ENCODE data around the gene CLASRP. TPM values are rescaled to one million over a fixed set of nuclear protein-coding genes. Genes with fewer than 3 reads are reported as not detected.

The CLASRP gene
- total RNA-seq, 1 donor from 2014 or later = 105 TPM

DNA sequence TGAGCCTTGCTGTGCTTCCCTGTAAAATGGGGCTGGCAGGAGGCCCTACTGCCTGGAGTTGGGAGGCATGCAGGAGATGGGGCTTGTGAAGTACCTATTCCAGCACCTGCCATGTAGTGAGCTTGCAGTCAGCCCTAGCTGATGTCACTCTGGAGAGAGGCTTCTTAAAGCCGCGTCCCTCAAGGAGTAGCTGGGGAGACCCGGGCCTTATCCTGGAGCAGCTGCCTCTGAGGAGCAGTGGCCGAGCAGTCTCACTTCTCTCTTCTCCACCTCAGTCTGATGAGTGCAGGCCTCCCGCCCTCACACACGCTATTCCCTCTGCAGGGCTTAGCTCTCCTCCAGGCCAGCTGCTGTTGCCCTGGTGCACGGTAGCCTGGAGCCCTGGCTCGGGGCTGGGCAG lies 18.0 kb downstream of the CLASRP start:
- no peak for DNase-seq (ENCODE audit: low spot score)
- intact Hi-C loops (cut with micrococcal nuclease) = no loop called here
- Mint-ChIP-seq H3K4me1 (ENCODE audit: low read depth) (peaks cover 2% of the 10 kb centered on the region), H3K27ac (no peak overlapping the region), H3K9me3 (no peaks in the 10 kb centered on the region), H3K4me3 (ENCODE audit: low read depth) (no peak overlapping the region), H3K36me3 (ENCODE audit: low read depth) (peaks cover 72% of the 10 kb centered on the region), H3K27me3 (ENCODE audit: low read depth) (no peaks in the 10 kb centered on the region)

DNA sequence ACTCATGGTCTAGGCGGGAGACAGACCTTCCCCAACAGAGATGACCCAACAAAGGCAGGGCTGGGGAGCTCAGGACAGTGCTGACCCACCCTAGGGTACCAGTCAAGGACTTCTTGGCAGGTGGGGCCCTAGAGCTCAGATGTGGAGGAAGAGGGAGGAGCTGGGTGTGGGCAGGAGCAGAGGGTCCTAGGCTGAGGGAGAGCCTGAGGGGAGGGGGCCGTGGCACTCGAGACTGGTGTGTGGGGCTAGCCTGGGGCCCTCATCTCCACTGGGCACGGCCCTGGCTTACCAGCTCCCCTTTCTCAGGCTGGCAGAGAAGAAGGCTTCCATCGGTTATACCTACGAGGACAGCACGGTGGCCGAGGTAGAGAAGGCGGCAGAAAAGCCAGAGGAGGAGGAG lies 18.6 kb downstream of the CLASRP start:
- H3K27ac Mint-ChIP-seq = no peak overlapping the region
- H3K36me3 Mint-ChIP-seq (ENCODE audit: low read depth) = peaks cover 69% of the 10 kb centered on the region
- no peaks in the 10 kb centered on the region for H3K9me3 Mint-ChIP-seq
- peaks cover 2% of the 10 kb centered on the region for H3K4me1 Mint-ChIP-seq (ENCODE audit: low read depth)
- intact Hi-C loops (cut with micrococcal nuclease) = no loop called here
- H3K4me3 Mint-ChIP-seq (ENCODE audit: low read depth) = no peak overlapping the region
- no peak for DNase-seq (ENCODE audit: low spot score)
- no peaks in the 10 kb centered on the region for H3K27me3 Mint-ChIP-seq (ENCODE audit: low read depth)

DNA sequence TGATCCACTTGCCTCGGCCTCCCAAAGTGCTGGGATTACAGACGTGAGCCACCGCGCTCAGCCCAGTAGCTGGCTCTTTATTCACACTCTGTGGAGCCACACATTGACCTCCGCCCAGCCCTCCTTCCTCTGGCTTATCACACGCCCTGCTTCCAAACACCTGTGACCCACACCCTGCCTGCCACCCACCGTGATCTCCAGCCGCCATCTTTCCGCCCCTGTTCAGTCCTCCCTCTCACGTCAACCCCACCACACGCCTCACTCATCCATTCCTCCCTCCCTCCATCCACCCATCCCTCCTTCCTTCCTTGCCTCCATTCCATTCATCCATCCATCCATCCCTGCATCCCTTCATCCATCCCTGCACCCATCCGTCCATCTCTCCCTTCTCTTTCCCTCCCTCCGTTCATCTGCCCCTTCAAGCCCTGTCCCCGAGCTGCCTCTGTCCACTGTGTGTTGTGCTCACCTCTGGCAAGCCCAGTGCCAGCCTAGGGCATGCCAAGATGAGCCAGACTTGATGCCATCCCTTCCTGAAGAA lies 19.8 kb downstream of the CLASRP start:
- Mint-ChIP-seq H3K27ac (no peak overlapping the region), H3K4me1 (ENCODE audit: low read depth) (peaks cover 2% of the 10 kb centered on the region), H3K36me3 (ENCODE audit: low read depth) (peaks cover 72% of the 10 kb centered on the region), H3K9me3 (no peaks in the 10 kb centered on the region), H3K27me3 (ENCODE audit: low read depth) (no peaks in the 10 kb centered on the region), H3K4me3 (ENCODE audit: low read depth) (no peak overlapping the region)
- no peak for DNase-seq (ENCODE audit: low spot score)
- intact Hi-C loops (cut with micrococcal nuclease) = loop anchor here (1.0 kb wide), 1 partner anchor 69 kb away; no protein-coding TSS in a partner anchor

DNA sequence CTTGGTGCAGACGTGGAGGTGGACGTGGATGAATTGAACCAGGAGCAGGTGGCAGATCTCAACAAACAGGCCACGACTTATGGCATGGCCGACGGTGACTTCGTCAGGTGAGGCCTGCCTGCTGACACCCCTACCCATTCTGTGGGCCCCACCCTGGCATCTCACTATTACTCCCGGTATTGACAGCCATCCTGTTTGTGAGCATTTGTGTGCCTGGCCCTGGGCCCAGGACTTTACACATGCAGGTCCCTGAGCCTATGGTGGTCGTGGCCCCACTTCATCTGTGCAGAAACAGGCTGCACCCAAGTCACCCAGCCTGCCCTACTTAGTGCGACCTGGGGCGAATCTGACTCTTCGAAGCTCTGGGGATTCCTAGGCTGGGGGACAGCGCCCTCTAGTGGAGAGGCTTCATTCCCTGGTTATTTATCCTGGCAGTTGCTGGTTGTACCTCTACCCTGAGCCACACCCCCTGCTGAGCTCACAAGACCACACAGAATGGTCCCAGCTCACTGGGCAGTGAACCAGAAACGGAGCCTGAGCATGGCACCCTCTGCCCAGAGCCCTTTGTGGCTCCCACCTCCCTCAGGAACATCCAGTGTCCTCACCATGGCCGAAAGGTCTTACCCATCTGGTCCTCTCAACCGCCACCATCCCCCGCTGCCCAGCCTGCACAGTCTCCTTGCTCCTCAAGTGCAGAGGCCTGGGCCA lies 20.6 kb downstream of the CLASRP start:
- Mint-ChIP-seq H3K4me3 (ENCODE audit: low read depth) (no peak overlapping the region), H3K4me1 (ENCODE audit: low read depth) (peaks cover 2% of the 10 kb centered on the region), H3K27me3 (ENCODE audit: low read depth) (no peaks in the 10 kb centered on the region), H3K36me3 (ENCODE audit: low read depth) (peaks cover 70% of the 10 kb centered on the region), H3K9me3 (no peaks in the 10 kb centered on the region), H3K27ac (peak overlapping the region; percentile 59)
- peak; percentile 70 for DNase-seq (ENCODE audit: low spot score)
- intact Hi-C loops (cut with micrococcal nuclease) = loop anchor here (1.0 kb wide), 1 partner anchor 70 kb away; no protein-coding TSS in a partner anchor

DNA sequence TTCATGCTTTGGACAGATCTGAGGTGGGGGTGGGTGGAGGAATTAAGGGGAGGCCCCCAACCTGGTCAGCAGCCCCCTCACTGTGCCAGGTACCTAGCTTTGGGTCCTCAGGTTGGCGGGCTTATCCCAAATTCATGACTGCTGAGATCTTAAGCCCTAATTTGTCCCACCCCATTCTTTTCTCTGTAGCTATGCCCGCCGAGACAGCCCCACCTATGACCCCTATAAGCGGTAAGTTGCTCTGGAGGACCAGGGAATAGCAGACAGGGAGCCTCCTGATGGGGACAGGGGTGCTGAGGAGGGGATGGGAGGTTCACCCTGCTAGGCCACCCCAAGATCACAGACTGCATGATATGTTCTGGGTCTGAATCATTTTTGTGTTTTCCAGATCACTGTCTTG lies 23.1 kb downstream of the CLASRP start:
- no peak for DNase-seq (ENCODE audit: low spot score)
- Mint-ChIP-seq H3K4me1 (ENCODE audit: low read depth) (peaks cover 2% of the 10 kb centered on the region), H3K9me3 (no peaks in the 10 kb centered on the region), H3K27ac (no peak overlapping the region), H3K4me3 (ENCODE audit: low read depth) (no peak overlapping the region), H3K27me3 (ENCODE audit: low read depth) (no peaks in the 10 kb centered on the region), H3K36me3 (ENCODE audit: low read depth) (peaks cover 68% of the 10 kb centered on the region)
- intact Hi-C loops (cut with micrococcal nuclease) = no loop called here

DNA sequence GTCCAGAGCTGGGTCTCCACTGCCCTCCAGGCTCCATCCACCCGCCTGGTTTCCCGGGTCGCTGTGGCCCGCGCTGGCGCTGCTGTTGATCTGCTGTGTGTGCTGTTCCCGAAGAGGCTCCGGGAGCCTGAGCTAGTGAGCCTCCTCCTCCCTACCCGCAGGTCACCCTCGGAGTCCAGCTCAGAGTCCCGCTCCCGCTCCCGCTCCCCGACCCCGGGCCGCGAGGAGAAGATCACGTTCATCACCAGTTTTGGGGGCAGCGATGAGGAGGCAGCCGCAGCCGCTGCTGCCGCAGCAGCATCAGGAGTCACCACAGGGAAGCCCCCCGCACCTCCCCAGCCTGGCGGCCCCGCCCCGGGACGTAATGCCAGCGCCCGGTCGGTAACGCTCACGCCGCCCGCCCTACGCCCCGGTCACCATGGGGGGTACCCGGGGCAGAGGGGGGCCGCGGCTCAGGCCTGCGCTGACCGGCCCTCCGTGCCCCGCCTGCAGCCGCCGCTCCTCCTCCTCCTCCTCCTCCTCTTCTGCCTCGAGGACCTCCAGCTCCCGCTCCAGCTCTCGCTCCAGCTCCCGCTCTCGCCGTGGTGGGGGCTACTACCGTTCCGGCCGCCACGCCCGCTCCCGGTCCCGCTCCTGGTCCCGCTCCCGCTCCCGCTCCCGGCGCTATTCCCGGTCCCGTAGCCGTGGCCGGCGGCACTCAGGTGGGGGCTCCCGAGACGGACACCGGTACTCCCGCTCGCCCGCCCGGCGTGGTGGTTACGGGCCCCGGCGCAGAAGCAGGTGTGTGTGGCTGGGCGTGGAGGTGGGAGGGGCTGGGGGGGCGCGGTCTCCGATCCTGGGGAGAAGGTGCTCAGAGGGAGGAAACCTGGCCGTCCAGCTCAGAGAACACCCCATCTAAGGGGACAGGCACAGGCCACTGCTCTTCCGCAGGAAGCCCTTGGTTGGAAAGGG lies 25.3 kb downstream of the CLASRP start:
- Mint-ChIP-seq H3K4me3 (ENCODE audit: low read depth) (no peak overlapping the region), H3K27ac (no peak overlapping the region), H3K9me3 (no peaks in the 10 kb centered on the region), H3K4me1 (ENCODE audit: low read depth) (peaks cover 2% of the 10 kb centered on the region), H3K36me3 (ENCODE audit: low read depth) (peaks cover 57% of the 10 kb centered on the region), H3K27me3 (ENCODE audit: low read depth) (no peaks in the 10 kb centered on the region)
- DNase-seq (ENCODE audit: low spot score) = no peak
- intact Hi-C loops (cut with micrococcal nuclease) = no loop called here

DNA sequence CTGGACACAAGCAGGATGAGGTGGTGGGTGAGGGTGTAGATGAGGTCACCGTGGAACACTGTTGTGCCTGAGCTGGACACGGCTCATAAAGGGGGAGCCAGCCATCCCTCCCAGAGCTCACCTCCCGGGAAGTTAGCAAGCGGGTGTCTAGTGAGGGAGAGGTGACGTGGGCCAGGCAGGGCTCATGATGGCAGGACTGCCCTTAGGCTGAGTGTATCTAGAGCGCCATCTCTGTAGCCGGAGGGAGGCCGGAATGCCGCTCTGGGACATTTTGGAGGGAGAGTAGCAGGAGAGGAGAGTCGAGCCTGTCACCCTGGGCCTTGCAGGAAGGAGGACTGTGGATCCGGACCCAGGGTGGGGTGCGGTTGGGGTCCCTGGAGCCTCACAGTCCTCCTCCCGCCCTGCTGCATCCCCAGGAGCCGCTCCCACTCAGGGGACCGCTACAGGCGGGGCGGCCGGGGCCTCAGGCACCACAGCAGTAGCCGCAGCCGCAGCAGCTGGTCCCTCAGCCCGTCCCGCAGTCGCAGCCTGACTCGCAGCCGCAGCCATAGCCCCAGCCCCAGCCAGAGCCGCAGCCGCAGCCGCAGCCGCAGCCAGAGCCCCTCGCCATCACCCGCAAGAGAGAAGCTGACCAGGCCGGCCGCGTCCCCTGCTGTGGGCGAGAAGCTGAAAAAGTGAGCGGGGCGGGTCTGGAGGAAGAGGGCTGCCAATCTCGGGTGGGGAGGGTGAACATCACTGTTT lies 28.2 kb downstream of the CLASRP start:
- intact Hi-C loops (cut with micrococcal nuclease) = no loop called here

DNA sequence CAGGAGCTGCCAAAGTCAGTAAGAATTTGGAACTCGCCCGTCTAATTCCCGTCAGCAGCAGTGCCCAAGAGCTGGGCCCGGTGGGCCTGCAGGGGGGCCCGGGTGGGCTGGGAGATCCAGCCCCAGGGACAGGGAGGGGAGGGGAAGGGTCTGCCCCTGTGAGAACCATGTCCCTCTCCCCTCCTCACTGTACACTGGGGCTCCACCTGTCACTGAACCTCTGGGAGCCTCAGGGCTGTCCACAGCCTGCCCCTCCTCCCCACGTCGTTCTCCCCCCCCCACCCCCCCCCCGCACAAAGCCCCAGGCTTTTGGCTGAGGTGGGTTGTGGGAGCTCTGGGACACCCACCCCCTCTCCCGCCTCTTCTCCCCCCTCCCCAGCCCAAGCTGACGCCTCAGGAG lies 29.2 kb downstream of the CLASRP start:
- H3K4me1 Mint-ChIP-seq (ENCODE audit: low read depth) = no peaks in the 10 kb centered on the region
- peaks cover 40% of the 10 kb centered on the region for H3K36me3 Mint-ChIP-seq (ENCODE audit: low read depth)
- no peak overlapping the region for H3K4me3 Mint-ChIP-seq (ENCODE audit: low read depth)
- no peaks in the 10 kb centered on the region for H3K27me3 Mint-ChIP-seq (ENCODE audit: low read depth)
- DNase-seq (ENCODE audit: low spot score) = no peak
- H3K27ac Mint-ChIP-seq = no peak overlapping the region
- intact Hi-C loops (cut with micrococcal nuclease) = no loop called here
- H3K9me3 Mint-ChIP-seq = no peaks in the 10 kb centered on the region

More for the DNA sequence above, 28.2 kb downstream of the CLASRP start:
- no peaks in the 10 kb centered on the region for H3K4me1 Mint-ChIP-seq (ENCODE audit: low read depth)
- H3K9me3 Mint-ChIP-seq = no peaks in the 10 kb centered on the region
- no peak overlapping the region for H3K27ac Mint-ChIP-seq
- no peaks in the 10 kb centered on the region for H3K27me3 Mint-ChIP-seq (ENCODE audit: low read depth)
- no peak overlapping the region for H3K4me3 Mint-ChIP-seq (ENCODE audit: low read depth)
- no peak for DNase-seq (ENCODE audit: low spot score)
- peaks cover 44% of the 10 kb centered on the region for H3K36me3 Mint-ChIP-seq (ENCODE audit: low read depth)

DNA sequence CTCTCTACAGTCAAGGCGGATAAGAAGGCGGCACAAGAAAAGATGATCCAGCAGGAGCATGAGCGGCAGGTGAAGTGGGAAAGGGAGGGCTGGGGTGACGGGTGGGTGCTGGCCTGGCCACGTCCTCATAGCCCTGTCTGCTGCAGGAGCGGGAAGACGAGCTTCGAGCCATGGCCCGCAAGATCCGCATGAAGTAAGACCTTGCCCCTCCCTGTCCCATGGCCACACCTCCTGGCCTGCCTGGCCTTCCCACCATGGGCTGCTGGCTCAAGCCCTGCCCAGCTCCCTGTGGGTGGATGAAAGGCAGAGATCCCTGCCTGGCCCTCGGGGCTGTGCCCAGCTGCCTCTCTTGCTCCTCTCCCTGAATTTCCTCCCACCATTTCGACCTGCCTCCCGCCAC lies 30.2 kb downstream of the CLASRP start:
- Mint-ChIP-seq H3K27ac (no peak overlapping the region), H3K27me3 (ENCODE audit: low read depth) (no peaks in the 10 kb centered on the region), H3K4me3 (ENCODE audit: low read depth) (no peak overlapping the region), H3K4me1 (ENCODE audit: low read depth) (no peaks in the 10 kb centered on the region), H3K9me3 (no peaks in the 10 kb centered on the region), H3K36me3 (ENCODE audit: low read depth) (peaks cover 33% of the 10 kb centered on the region)
- intact Hi-C loops (cut with micrococcal nuclease) = no loop called here
- no peak for DNase-seq (ENCODE audit: low spot score)

DNA sequence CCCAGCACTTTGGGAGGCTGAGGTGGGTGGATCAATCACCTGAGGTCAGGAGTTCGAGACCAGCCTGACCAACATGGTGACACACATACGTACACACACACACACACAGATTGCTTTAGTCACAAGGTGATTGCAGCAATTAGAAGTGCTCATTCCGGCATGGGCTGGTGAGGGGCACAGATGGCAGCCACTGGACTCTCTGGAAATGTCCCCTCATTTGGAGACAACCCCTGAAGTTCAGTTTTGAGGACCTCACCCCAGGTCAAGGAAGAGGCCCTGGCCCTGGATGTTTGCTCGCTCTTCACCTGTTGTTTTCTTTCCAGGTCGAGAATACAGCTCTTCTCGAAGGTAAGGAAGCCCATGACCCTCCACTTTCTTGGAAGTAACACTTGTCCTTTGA lies 31.4 kb downstream of the CLASRP start:
- intact Hi-C loops (cut with micrococcal nuclease) = no loop called here
- Mint-ChIP-seq H3K9me3 (no peaks in the 10 kb centered on the region), H3K27me3 (ENCODE audit: low read depth) (no peaks in the 10 kb centered on the region), H3K4me3 (ENCODE audit: low read depth) (no peak overlapping the region), H3K36me3 (ENCODE audit: low read depth) (peaks cover 29% of the 10 kb centered on the region), H3K4me1 (ENCODE audit: low read depth) (no peaks in the 10 kb centered on the region), H3K27ac (no peak overlapping the region)
- no peak for DNase-seq (ENCODE audit: low spot score)

DNA sequence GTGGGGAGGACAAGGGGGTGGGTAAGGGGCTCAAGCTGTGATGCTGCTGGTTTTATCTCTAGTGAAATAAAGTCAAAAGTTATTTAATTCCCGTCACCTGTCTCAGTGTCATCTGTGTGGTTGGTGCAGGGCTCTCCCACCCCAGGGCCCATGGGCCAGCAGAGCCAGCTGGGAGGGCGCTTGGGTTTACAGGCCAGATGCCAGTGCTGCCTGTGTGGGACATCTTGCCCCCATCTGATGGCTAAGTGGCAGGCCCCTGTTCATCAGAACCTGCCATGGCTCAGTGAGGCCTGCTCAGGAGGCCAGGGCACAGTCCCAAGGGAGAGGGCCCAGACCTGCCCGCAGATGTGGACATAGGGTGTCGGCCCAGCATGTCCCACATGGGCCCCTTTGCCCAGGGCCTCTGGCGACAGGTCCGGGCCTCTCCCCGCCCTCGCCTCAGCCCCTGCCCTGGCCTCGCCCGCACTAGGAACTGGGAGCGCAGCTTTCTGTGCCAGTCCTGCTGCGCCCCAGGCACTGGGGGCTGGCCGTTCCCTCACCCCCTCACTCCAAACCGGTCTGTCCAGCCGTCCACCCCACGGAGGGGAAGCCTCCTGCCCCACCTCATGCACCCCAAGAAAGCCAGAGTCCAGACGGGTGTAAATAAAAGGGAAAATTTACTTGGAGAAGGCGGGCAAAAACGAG lies 32.2 kb downstream of the CLASRP start:
- H3K4me3 Mint-ChIP-seq (ENCODE audit: low read depth) = no peak overlapping the region
- no peak for DNase-seq (ENCODE audit: low spot score)
- H3K36me3 Mint-ChIP-seq (ENCODE audit: low read depth) = peaks cover 25% of the 10 kb centered on the region
- peaks cover 1% of the 10 kb centered on the region for H3K4me1 Mint-ChIP-seq (ENCODE audit: low read depth)
- intact Hi-C loops (cut with micrococcal nuclease) = no loop called here
- no peaks in the 10 kb centered on the region for H3K9me3 Mint-ChIP-seq
- H3K27ac Mint-ChIP-seq = no peak overlapping the region
- no peaks in the 10 kb centered on the region for H3K27me3 Mint-ChIP-seq (ENCODE audit: low read depth)

DNA sequence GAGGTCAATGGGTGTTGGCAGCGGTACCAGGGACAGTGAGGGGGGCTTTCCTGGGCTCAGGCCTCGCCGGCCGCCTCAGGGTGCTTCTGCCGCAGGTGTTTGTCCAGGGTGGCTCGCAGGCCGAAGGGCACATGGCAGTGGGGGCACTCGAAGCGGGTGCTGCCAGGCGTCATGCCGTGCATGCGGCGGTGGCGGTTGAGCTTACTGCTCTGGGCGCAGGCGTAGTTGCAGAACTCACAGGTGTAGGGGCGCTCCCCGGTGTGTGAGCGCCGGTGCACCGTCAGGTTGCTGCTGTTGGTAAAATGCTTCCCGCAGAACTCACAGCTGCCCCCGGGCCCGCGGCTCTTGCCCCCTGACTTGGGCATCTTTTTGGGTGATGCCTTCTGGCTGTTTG lies 32.7 kb downstream of the CLASRP start:
- H3K27ac Mint-ChIP-seq = no peak overlapping the region
- peaks cover 3% of the 10 kb centered on the region for H3K4me1 Mint-ChIP-seq (ENCODE audit: low read depth)
- peaks cover 24% of the 10 kb centered on the region for H3K36me3 Mint-ChIP-seq (ENCODE audit: low read depth)
- H3K4me3 Mint-ChIP-seq (ENCODE audit: low read depth) = no peak overlapping the region
- DNase-seq (ENCODE audit: low spot score) = no peak
- no peaks in the 10 kb centered on the region for H3K9me3 Mint-ChIP-seq
- no peaks in the 10 kb centered on the region for H3K27me3 Mint-ChIP-seq (ENCODE audit: low read depth)
- intact Hi-C loops (cut with micrococcal nuclease) = no loop called here
